ENCODE data around the gene STAG2. TPM values are rescaled to one million over a fixed set of nuclear protein-coding genes. Genes with fewer than 3 reads are reported as not detected.

STAG2 gene
- total and polyA plus RNA-seq, 2 experiments from 2014 or later, result 29.2 to 51.7 TPM

DNA sequence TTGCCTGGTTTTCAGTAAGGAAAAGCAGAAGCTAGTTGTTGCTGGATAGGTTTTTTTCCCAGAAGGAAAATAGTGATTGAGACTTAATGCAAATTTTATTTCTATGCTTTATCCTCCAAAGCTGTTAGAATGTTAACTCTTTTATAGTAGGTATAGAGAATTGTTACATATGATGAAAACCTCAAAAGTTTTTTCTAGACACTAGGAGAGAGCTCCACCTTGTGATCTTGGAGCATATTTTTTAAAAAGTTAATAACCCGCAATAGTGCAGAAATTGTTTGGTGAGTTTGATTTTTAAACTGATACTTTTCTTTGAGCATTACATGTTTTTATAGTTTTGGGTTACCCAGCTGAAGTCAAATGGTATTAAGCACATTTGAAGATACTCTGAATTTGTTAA lies 56.5 kb downstream of the STAG2 start:
- Histone ChIP-seq H3K4me2 (ENCODE audit: unreplicated experiment) (no peak overlapping the region), H3K4me1 (ENCODE audit: insufficient read depth) (peaks cover 5% of the 10 kb centered on the region), H3K9me3 (ENCODE audit: low read depth) (no peaks in the 10 kb centered on the region), H3K9ac (no peak overlapping the region), H3F3A (ENCODE audit: insufficient read depth) (no peaks in the 10 kb centered on the region), H3K4me3 (no peak overlapping the region), H4K20me1 (ENCODE audit: insufficient read depth) (no peaks in the 10 kb centered on the region), H3K9me2 (ENCODE audit: insufficient read depth) (no peaks in the 10 kb centered on the region), H3K27ac (no peak overlapping the region), H3K79me2 (ENCODE audit: insufficient read depth) (peaks cover 100% of the 10 kb centered on the region), H3K27me3 (replicated peaks; ENCODE audit: insufficient read depth) (no peaks in the 10 kb centered on the region), H3K36me3 (ENCODE audit: low read depth) (0 out of 2 replicates have a peak, but pooled peaks cover 3% of the 10 kb centered on the region), H2AFZ (no peak overlapping the region)
- peak; percentile 21 for DNase-seq
- in situ Hi-C loops (cut with MboI), result no loop called here
- WGBS, 2 experiments (ENCODE audit: low coverage in 1 of 2, low lambda C conversion rate in 2 of 2, missing lambda C conversion rate in 2 of 2), result 10 to 17% methylated on average over 1 of the region's 1 CpG
- TF ChIP-seq EZH2 (IDR thresholded peaks at IDR 0.05; ENCODE audit: insufficient read depth, poor library complexity, severe bottlenecking) (no peak), EZH2phosphoT487 (IDR thresholded peaks at IDR 0.05; ENCODE audit: insufficient read depth, low read depth) (no peak)

DNA sequence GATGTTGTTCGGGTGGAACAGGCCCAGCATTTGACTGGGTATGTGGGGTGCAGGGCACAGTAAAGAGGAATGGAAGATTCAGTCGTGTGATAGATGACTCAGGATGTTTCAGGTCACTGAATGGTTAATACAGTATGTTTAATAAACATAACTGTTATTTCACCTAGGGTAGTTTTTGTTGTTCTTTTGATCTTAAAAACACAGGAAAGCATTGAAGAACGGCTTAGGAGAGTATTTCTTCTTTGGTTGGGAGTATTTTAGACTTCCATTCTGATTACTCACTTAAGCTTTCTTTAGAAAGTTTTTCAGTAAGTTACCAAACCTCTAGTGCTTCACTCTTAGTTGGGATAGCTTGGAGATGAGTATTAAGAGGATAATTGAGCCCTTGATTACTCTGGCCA lies 62.3 kb downstream of the STAG2 start:
- no peaks in the 10 kb centered on the region for H3K9me2 ChIP-seq (ENCODE audit: insufficient read depth)
- WGBS, 2 experiments (ENCODE audit: low coverage in 1 of 2, low lambda C conversion rate in 2 of 2, missing lambda C conversion rate in 2 of 2), result 38 to 41% methylated on average over 3 of the region's 3 CpGs
- H3K36me3 ChIP-seq (ENCODE audit: low read depth), result peaks cover 11% of the 10 kb centered on the region
- H3K9me3 ChIP-seq (ENCODE audit: low read depth), result no peaks in the 10 kb centered on the region
- H3K4me3 ChIP-seq, result no peak overlapping the region
- no peaks in the 10 kb centered on the region for H4K20me1 ChIP-seq (ENCODE audit: insufficient read depth)
- no peak overlapping the region for H3K9ac ChIP-seq
- H3K4me2 ChIP-seq (ENCODE audit: unreplicated experiment), result peak overlapping the region; percentile 31
- peaks cover 22% of the 10 kb centered on the region; the same call in 1 of the 2 replicates for H3F3A ChIP-seq (ENCODE audit: insufficient read depth)
- peak; percentile 68 for DNase-seq
- TF ChIP-seq EZH2 (IDR thresholded peaks at IDR 0.05; ENCODE audit: insufficient read depth, poor library complexity, severe bottlenecking) (no peak), EZH2phosphoT487 (IDR thresholded peaks at IDR 0.05; ENCODE audit: insufficient read depth, low read depth) (no peak)
- peaks cover 83% of the 10 kb centered on the region for H3K79me2 ChIP-seq (ENCODE audit: insufficient read depth)
- peaks cover 37% of the 10 kb centered on the region for H3K4me1 ChIP-seq (ENCODE audit: insufficient read depth)
- no peak overlapping the region for H2AFZ ChIP-seq
- in situ Hi-C loops (cut with MboI), result no loop called here
- H3K27me3 ChIP-seq (replicated peaks; ENCODE audit: insufficient read depth), result no peaks in the 10 kb centered on the region
- H3K27ac ChIP-seq, result peak overlapping the region; percentile 54

DNA sequence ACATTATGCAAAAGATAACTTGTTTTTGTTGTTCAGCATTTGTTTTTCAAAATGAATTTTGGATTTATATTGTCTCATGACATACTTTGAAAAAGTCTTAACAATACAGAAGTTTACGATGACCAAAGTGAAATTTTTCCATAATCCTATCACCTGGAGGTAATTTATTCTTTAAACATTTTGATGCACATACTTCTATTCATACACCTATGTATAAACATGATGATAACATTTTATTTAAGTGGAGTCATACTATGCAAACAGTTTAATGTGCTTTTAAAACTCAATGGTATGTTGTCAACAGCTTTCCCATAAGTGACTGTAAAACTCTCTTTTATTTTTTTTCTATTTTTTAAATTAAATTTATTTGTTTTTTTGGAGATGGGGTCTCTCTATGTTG lies 65.0 kb downstream of the STAG2 start:
- H3K27me3 ChIP-seq (replicated peaks; ENCODE audit: insufficient read depth), result no peaks in the 10 kb centered on the region
- peaks cover 37% of the 10 kb centered on the region for H3K4me1 ChIP-seq (ENCODE audit: insufficient read depth)
- no peaks in the 10 kb centered on the region for H3K9me2 ChIP-seq (ENCODE audit: insufficient read depth)
- H4K20me1 ChIP-seq (ENCODE audit: insufficient read depth), result no peaks in the 10 kb centered on the region
- peaks cover 70% of the 10 kb centered on the region for H3K79me2 ChIP-seq (ENCODE audit: insufficient read depth)
- no peaks in the 10 kb centered on the region for H3K9me3 ChIP-seq (ENCODE audit: low read depth)
- H3F3A ChIP-seq (ENCODE audit: insufficient read depth), result peaks cover 22% of the 10 kb centered on the region; the same call in 1 of the 2 replicates
- no peak overlapping the region for H3K4me2 ChIP-seq (ENCODE audit: unreplicated experiment)
- WGBS, 2 experiments (ENCODE audit: low coverage in 1 of 2, low lambda C conversion rate in 2 of 2, missing lambda C conversion rate in 2 of 2), result 91 to 100% methylated on average over 1 of the region's 1 CpG
- H3K4me3 ChIP-seq, result no peak overlapping the region
- no peak overlapping the region for H2AFZ ChIP-seq
- H3K36me3 ChIP-seq (ENCODE audit: low read depth), result peaks cover 11% of the 10 kb centered on the region
- H3K27ac ChIP-seq, result no peak overlapping the region
- in situ Hi-C loops (cut with MboI), result no loop called here
- TF ChIP-seq EZH2phosphoT487 (IDR thresholded peaks at IDR 0.05; ENCODE audit: insufficient read depth, low read depth) (no peak), EZH2 (IDR thresholded peaks at IDR 0.05; ENCODE audit: insufficient read depth, poor library complexity, severe bottlenecking) (no peak)
- no peak for DNase-seq
- no peak overlapping the region for H3K9ac ChIP-seq

DNA sequence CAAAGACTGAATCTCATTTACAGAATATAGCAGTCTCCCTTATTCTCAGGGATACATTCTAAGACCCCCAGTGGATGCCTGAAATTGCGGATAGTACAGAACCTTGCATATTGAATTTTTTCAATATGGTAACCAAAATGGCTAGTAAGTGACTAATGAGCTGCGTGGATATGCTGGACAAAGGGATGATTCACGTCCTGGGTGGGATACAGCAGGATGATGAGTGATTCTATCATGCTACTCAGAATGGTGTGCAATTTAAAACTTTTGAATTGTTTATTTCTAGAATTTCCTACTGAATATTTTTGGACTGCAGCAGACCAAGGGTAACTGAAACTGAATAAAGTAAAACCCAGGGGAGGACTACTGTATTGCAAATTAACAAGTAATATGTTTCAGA lies 66.7 kb downstream of the STAG2 start:
- H4K20me1 ChIP-seq (ENCODE audit: insufficient read depth), result no peaks in the 10 kb centered on the region
- WGBS, 2 experiments (ENCODE audit: low coverage in 1 of 2, low lambda C conversion rate in 2 of 2, missing lambda C conversion rate in 2 of 2), result 3 to 10% methylated on average over 3 of the region's 3 CpGs
- H3K4me3 ChIP-seq, result no peak overlapping the region
- TF ChIP-seq EZH2phosphoT487 (IDR thresholded peaks at IDR 0.05; ENCODE audit: insufficient read depth, low read depth), result no peak
- TF ChIP-seq EZH2 (IDR thresholded peaks at IDR 0.05; ENCODE audit: insufficient read depth, poor library complexity, severe bottlenecking), result no peak
- no peaks in the 10 kb centered on the region for H3K9me2 ChIP-seq (ENCODE audit: insufficient read depth)
- peaks cover 8% of the 10 kb centered on the region for H3K36me3 ChIP-seq (ENCODE audit: low read depth)
- H2AFZ ChIP-seq, result no peak overlapping the region
- H3K4me1 ChIP-seq (ENCODE audit: insufficient read depth), result peaks cover 31% of the 10 kb centered on the region
- in situ Hi-C loops (cut with MboI), result no loop called here
- H3K79me2 ChIP-seq (ENCODE audit: insufficient read depth), result peaks cover 66% of the 10 kb centered on the region
- no peaks in the 10 kb centered on the region for H3K9me3 ChIP-seq (ENCODE audit: low read depth)
- H3K27me3 ChIP-seq (replicated peaks; ENCODE audit: insufficient read depth), result no peaks in the 10 kb centered on the region
- no peak overlapping the region for H3K4me2 ChIP-seq (ENCODE audit: unreplicated experiment)
- H3K9ac ChIP-seq, result no peak overlapping the region
- peaks cover 22% of the 10 kb centered on the region; the same call in 1 of the 2 replicates for H3F3A ChIP-seq (ENCODE audit: insufficient read depth)
- peak; percentile 65 for DNase-seq
- peak overlapping the region; percentile 48 for H3K27ac ChIP-seq

Data from GM23248 (cell line).